CD14-positive monocyte (primary cell): ENCODE measurements around the gene CCDC33. TPM values are rescaled to one million over a fixed set of nuclear protein-coding genes. Genes with fewer than 3 reads are reported as not detected.

Source experiments
- DNase-seq, 3 donors: peaks; one replicate each; pipeline ENCODE4 v3.0.0-alpha.2; 2011 to 2022
- H2AFZ ChIP-seq: 2 replicates; pipeline ENCODE4 v1.6.0; 2012; ENCODE audit warnings: mild to moderate bottlenecking, low read depth, low read length, inconsistent platforms; ENCODE audit not compliant: insufficient read depth, poor library complexity, severe bottlenecking
- H3K27ac ChIP-seq, 2 donors: 1 replicate in 1 of 2; 2 replicates in 1 of 2; pipeline ENCODE4 v1.5.1; 2012 to 2013; ENCODE audit warnings: low read length in 2 of 2, control low read depth in 1 of 2, inconsistent platforms in 1 of 2, low read depth in 1 of 2, mild to moderate bottlenecking in 1 of 2
- H3K27me3 ChIP-seq, 2 donors: one replicate each; pipeline versions ENCODE4 v1.6.0 to v1.6.1; 2011 to 2013; ENCODE audit warnings: low read length in 2 of 2; ENCODE audit not compliant: control insufficient read depth in 2 of 2, insufficient read depth in 2 of 2
- H3K36me3 ChIP-seq, 2 donors: replicated peaks in 1 of 2; 1 replicate in 1 of 2; 2 replicates in 1 of 2; pipeline versions ENCODE4 v1.5.1 to v1.6.1; 2012 to 2013; ENCODE audit warnings: low read length in 2 of 2, control low read depth in 1 of 2, inconsistent platforms in 1 of 2, mild to moderate bottlenecking in 1 of 2; ENCODE audit not compliant: insufficient read depth in 2 of 2, control insufficient read depth in 1 of 2
- H3K4me1 ChIP-seq, 2 donors: 1 replicate in 1 of 2; 2 replicates in 1 of 2; pipeline versions ENCODE4 v1.5.1 to v1.6.1; 2012 to 2013; ENCODE audit warnings: low read length in 2 of 2, control low read depth in 1 of 2, inconsistent platforms in 1 of 2, mild to moderate bottlenecking in 1 of 2, moderate library complexity in 1 of 2; ENCODE audit not compliant: insufficient read depth in 2 of 2, control insufficient read depth in 1 of 2
- H3K4me2 ChIP-seq: replicated peaks from 2 replicates; pipeline ENCODE3; 2012; ENCODE audit warnings: low read length, moderate library complexity, mild to moderate bottlenecking; ENCODE audit not compliant: poor library complexity, severe bottlenecking; ENCODE audit errors: extremely low read depth
- H3K4me3 ChIP-seq, 3 experiments: fragments of 200-600 bp in 1 of 3; sonication (generic) in 1 of 3; replicated peaks in 1 of 3; 1 replicate in 2 of 3; 2 replicates in 1 of 3; pipeline ENCODE4 v1.5.1; 2011 to 2013; ENCODE audit warnings: low read length in 3 of 3, mild to moderate bottlenecking in 3 of 3, control low read depth in 2 of 3, low read depth in 2 of 3, inconsistent platforms in 1 of 3, moderate library complexity in 1 of 3
- H3K79me2 ChIP-seq: 2 replicates; pipeline ENCODE4 v1.6.0; 2012; ENCODE audit warnings: mild to moderate bottlenecking, control low read depth, inconsistent platforms, low read length, moderate library complexity; ENCODE audit not compliant: insufficient read depth
- H3K9ac ChIP-seq: 2 replicates; pipeline ENCODE4 v1.6.0; 2017; ENCODE audit warnings: low read length, mild to moderate bottlenecking; ENCODE audit not compliant: insufficient read depth, poor library complexity, severe bottlenecking
- H3K9me3 ChIP-seq, 2 donors: replicated peaks in 1 of 2; 1 replicate in 1 of 2; 2 replicates in 1 of 2; pipeline versions ENCODE4 v1.5.1 to v1.6.1; 2012 to 2013; ENCODE audit warnings: low read length in 2 of 2, control low read depth in 1 of 2; ENCODE audit not compliant: control insufficient read depth in 1 of 2, insufficient read depth in 1 of 2
- H4K20me1 ChIP-seq: 2 replicates; pipeline ENCODE4 v1.6.0; 2012; ENCODE audit warnings: mild to moderate bottlenecking, low read length, control low read depth, moderate library complexity; ENCODE audit not compliant: insufficient read depth
- H3K27ac Mint-ChIP-seq, 7 donors: one replicate each; pipeline ENCODE4 v1.8.0; 2020; ENCODE audit warnings: mild to moderate bottlenecking in 7 of 7, mixed read lengths in 7 of 7, moderate library complexity in 6 of 7, inconsistent platforms in 2 of 7
- H3K27me3 Mint-ChIP-seq, 3 donors: one replicate each; pipeline ENCODE4 v1.8.0; 2021 to 2022; ENCODE audit warnings: low read depth in 3 of 3, mild to moderate bottlenecking in 3 of 3, mixed read lengths in 3 of 3, moderate library complexity in 3 of 3, inconsistent platforms in 1 of 3
- H3K36me3 Mint-ChIP-seq, 2 donors: one replicate each; pipeline ENCODE4 v1.8.0; 2020; ENCODE audit warnings: mixed read lengths in 2 of 2, inconsistent platforms in 1 of 2, mild to moderate bottlenecking in 1 of 2
- H3K4me1 Mint-ChIP-seq: one replicate; pipeline ENCODE4 v1.8.0; 2020; ENCODE audit warnings: mild to moderate bottlenecking, mixed read lengths
- H3K4me3 Mint-ChIP-seq, 2 donors: one replicate each; pipeline ENCODE4 v1.8.0; 2020; ENCODE audit warnings: mild to moderate bottlenecking in 2 of 2, mixed read lengths in 2 of 2, moderate library complexity in 1 of 2
- H3K9me3 Mint-ChIP-seq, 7 donors: one replicate each; pipeline ENCODE4 v1.8.0; 2020 to 2022; ENCODE audit warnings: mixed read lengths in 7 of 7, mild to moderate bottlenecking in 6 of 7, moderate library complexity in 6 of 7, inconsistent platforms in 2 of 7
- WGBS: methylation state at CpG from one replicate; pipeline ENCODE4 v1.1.5; 2013; ENCODE audit warnings: missing lambda C conversion rate; ENCODE audit not compliant: insufficient coverage; 5-methylcytosine and 5-hydroxymethylcytosine counted together
- intact Hi-C, 2 donors: fragments of 100-400 bp; cut with micrococcal nuclease; formaldehyde crosslinking; loops; one replicate each; pipeline versions ENCODE4 v1.15.0 to v1.15.1; 2023
- polyA plus RNA-seq, 3 donors: library from polyadenylated mRNA; depleted of rRNA in 1 of 3; unstranded in 2 of 3; stranded (reverse) in 1 of 3; fragments of 300-500 nt in 2 of 3; fragments of >200 nt in 1 of 3; fragmentation: Illumina TruSeq in 2 of 3; gene quantifications; 1 replicate in 2 of 3; 2 replicates in 1 of 3; pipeline ENCODE4 v1.2.3, GENCODE V29; 2012 to 2021
- TF ChIP-seq, protein P1 (sequence below): fragments of 200-600 bp; IDR thresholded peaks from one replicate; pipeline ENCODE4 v1.8.0; 2022; ENCODE audit warnings: antibody characterized with exemption, mild to moderate bottlenecking

The CCDC33 gene
- polyA plus RNA-seq, 3 donors: not detected

DNA sequence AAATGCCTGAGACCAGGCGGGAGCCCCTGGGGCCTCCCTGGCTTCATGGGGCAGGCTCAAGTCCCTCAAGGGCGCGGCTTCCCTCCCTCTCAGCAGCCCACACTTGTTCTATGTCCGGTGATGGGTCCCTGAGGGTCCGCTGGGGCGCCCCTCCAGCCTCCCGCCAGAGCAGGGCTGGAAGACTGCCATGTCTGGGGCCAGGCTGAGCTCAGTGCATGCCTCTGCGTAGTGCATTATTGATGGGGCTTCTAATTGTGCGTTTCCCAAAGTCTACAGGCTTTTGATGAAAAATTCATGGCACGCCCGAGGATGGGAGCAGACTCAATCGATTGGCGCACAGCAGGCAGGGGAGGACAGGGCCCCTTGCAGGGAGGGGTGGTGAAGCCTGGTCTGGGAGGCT lies 80.0 kb downstream of the CCDC33 start:
- Histone ChIP-seq H3K36me3 (no peaks in the 10 kb centered on the region), H3K79me2 (no peaks in the 10 kb centered on the region), H4K20me1 (no peaks in the 10 kb centered on the region), H3K4me2 (no peak overlapping the region), H2AFZ (no peak overlapping the region), H3K4me1 (peaks cover 0 to 15% of the 10 kb centered on the region in 2 donors), H3K9me3 (no peaks in the 10 kb centered on the region), H3K9ac (peak overlapping the region; percentile 4), H3K4me3 (no peak overlapping the region), H3K27me3 (no peaks in the 10 kb centered on the region), H3K27ac (no peak overlapping the region)
- TF ChIP-seq, protein P1, sequence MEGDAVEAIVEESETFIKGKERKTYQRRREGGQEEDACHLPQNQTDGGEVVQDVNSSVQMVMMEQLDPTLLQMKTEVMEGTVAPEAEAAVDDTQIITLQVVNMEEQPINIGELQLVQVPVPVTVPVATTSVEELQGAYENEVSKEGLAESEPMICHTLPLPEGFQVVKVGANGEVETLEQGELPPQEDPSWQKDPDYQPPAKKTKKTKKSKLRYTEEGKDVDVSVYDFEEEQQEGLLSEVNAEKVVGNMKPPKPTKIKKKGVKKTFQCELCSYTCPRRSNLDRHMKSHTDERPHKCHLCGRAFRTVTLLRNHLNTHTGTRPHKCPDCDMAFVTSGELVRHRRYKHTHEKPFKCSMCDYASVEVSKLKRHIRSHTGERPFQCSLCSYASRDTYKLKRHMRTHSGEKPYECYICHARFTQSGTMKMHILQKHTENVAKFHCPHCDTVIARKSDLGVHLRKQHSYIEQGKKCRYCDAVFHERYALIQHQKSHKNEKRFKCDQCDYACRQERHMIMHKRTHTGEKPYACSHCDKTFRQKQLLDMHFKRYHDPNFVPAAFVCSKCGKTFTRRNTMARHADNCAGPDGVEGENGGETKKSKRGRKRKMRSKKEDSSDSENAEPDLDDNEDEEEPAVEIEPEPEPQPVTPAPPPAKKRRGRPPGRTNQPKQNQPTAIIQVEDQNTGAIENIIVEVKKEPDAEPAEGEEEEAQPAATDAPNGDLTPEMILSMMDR: no peak
- Mint-ChIP-seq H3K4me1 (peaks cover 8% of the 10 kb centered on the region), H3K36me3 (no peaks in the 10 kb centered on the region), H3K27me3 (peaks cover 3 to 11% (median 4%) of the 10 kb centered on the region in 3 donors), H3K9me3 (no peaks in the 10 kb centered on the region), H3K27ac (no peak overlapping the region), H3K4me3 (no peak overlapping the region)
- intact Hi-C loops: no loop called here
- no peak for DNase-seq
- 61% methylated on average over 12 of the region's 13 CpGs for WGBS

DNA sequence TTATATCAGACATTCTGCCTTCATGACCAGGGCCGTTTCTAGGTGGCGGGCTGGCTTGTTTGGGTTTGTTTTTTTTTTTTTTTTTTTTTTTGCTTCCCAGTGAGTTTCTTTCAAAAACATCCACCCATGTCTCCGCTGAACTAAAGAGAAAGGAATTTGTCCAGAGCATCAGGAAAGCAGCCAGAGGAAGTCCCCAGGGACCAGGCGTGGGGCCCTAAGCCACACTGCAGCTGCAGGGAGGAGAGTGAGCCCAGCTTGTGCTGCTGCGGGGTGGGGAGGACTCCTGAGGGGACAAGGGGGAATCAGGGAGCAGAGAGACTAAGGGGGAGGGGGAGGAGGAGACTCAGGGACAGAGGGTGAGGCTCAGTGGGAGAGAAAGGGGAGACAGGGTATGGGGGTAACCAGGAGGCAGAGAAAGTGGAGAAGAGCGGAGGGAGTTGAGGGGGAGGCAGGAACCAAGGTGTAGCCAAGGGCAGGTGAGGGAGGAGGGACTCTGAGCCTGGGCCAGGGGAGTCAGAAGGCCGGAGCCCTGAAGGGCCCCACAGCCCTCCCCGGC lies 81.8 kb downstream of the CCDC33 start:
- TF ChIP-seq, protein P1: no peak
- 45% methylated on average over 4 of the region's 8 CpGs for WGBS
- Mint-ChIP-seq H3K27me3 (peaks cover 2 to 15% (median 4%) of the 10 kb centered on the region in 3 donors), H3K4me1 (peaks cover 8% of the 10 kb centered on the region), H3K36me3 (no peaks in the 10 kb centered on the region), H3K27ac (no peak overlapping the region), H3K4me3 (no peak overlapping the region), H3K9me3 (no peaks in the 10 kb centered on the region)
- intact Hi-C loops: no loop called here
- H2AFZ ChIP-seq: no peak overlapping the region
- H3K4me1 ChIP-seq: peaks cover 0 to 15% of the 10 kb centered on the region in 2 donors
- no peak overlapping the region for H3K4me3 ChIP-seq
- H3K36me3 ChIP-seq: no peaks in the 10 kb centered on the region
- no peak for DNase-seq
- H3K27ac ChIP-seq: no peak overlapping the region
- no peaks in the 10 kb centered on the region for H3K9me3 ChIP-seq
- no peaks in the 10 kb centered on the region for H4K20me1 ChIP-seq
- no peak overlapping the region for H3K9ac ChIP-seq
- H3K4me2 ChIP-seq: no peak overlapping the region
- H3K79me2 ChIP-seq: no peaks in the 10 kb centered on the region
- no peaks in the 10 kb centered on the region for H3K27me3 ChIP-seq
